Endodermal cell (in vitro differentiated cells): ENCODE measurements around the gene SEPSECS. TPM values are rescaled to one million over a fixed set of nuclear protein-coding genes. Genes with fewer than 3 reads are reported as not detected.

ENCODE experiments used
- DNase-seq: peaks from one replicate; pipeline ENCODE4 v3.0.0-alpha.2; 2017
- H3K27ac ChIP-seq: 2 replicates; pipeline ENCODE4 v1.5.1; 2013; ENCODE audit warnings: mild to moderate bottlenecking, low read depth, low read length, moderate library complexity
- H3K27me3 ChIP-seq: 2 replicates; pipeline ENCODE4 v1.6.1; 2013; ENCODE audit warnings: mild to moderate bottlenecking, low read length, moderate library complexity; ENCODE audit not compliant: insufficient read depth, control insufficient read depth, poor library complexity, severe bottlenecking
- H3K36me3 ChIP-seq: 2 replicates; pipeline ENCODE4 v1.7.0; 2013; ENCODE audit warnings: mild to moderate bottlenecking, low read length, moderate library complexity; ENCODE audit not compliant: control insufficient read depth, insufficient read depth
- H3K4me1 ChIP-seq: one replicate; pipeline ENCODE4 v1.7.0; 2013; ENCODE audit warnings: low read length; ENCODE audit not compliant: control insufficient read depth, insufficient read depth
- H3K4me3 ChIP-seq: 2 replicates; pipeline ENCODE4 v1.5.1; 2013; ENCODE audit warnings: mild to moderate bottlenecking, low read length, moderate library complexity
- H3K9ac ChIP-seq: 2 replicates; pipeline ENCODE4 v1.6.1; 2013; ENCODE audit warnings: mild to moderate bottlenecking, low read length, moderate library complexity; ENCODE audit not compliant: poor library complexity, severe bottlenecking; ENCODE audit errors: extremely low read depth
- H3K9me3 ChIP-seq: 2 replicates; pipeline ENCODE4 v1.6.1; 2013; ENCODE audit warnings: mild to moderate bottlenecking, low read length, moderate library complexity; ENCODE audit not compliant: control insufficient read depth
- H3K27ac Mint-ChIP-seq: 2 replicates; pipeline ENCODE4 v1.8.0; 2020; ENCODE audit warnings: mixed read lengths
- H3K27me3 Mint-ChIP-seq: 2 replicates; pipeline ENCODE4 v1.8.0; 2021; ENCODE audit warnings: mild to moderate bottlenecking, mixed read lengths; ENCODE audit not compliant: insufficient read depth
- H3K36me3 Mint-ChIP-seq: 2 replicates; pipeline ENCODE4 v1.8.0; 2020; ENCODE audit warnings: low read depth, mixed read lengths
- H3K4me1 Mint-ChIP-seq: 2 replicates; pipeline ENCODE4 v1.8.0; 2020; ENCODE audit warnings: mixed read lengths
- H3K4me3 Mint-ChIP-seq: 2 replicates; pipeline ENCODE4 v1.8.0; 2020; ENCODE audit warnings: mild to moderate bottlenecking, moderate library complexity, mixed read lengths
- H3K9me3 Mint-ChIP-seq: 2 replicates; pipeline ENCODE4 v1.8.0; 2020; ENCODE audit warnings: mild to moderate bottlenecking, mixed read lengths
- CTCF ChIP-seq: fragments of 200-600 bp; sonication (generic); conservative IDR thresholded peaks from 2 replicates; pipeline ENCODE4 v1.5.0; 2021; ENCODE audit warnings: antibody characterized with exemption, mild to moderate bottlenecking
- WGBS, 2 experiments: methylation state at CpG; one replicate each; pipeline versions ENCODE4 v1.1.5 to v1.1.7; 2013; ENCODE audit warnings: missing lambda C conversion rate in 2 of 2, mixed read lengths in 1 of 2; ENCODE audit not compliant: insufficient coverage in 1 of 2, insufficient read length in 1 of 2; 5-methylcytosine and 5-hydroxymethylcytosine counted together
- total RNA-seq, 2 donors: library from RNA; stranded (reverse); fragmentation: NEBNext Ultra II Directional in 1 of 2; extraction: Animal tissue kit (Norgen Biotek cat#: 25700) in 1 of 2; gene quantifications; 2 replicates in 1 of 2; 3 replicates in 1 of 2; pipeline ENCODE4 v1.2.1, GENCODE V29; 2021

SEPSECS gene
- total RNA-seq, 2 donors from 2014 or later: 5.9 to 12.6 TPM

GRCh38 chr4:25198713-25199112 lies 38.5 kb upstream of the SEPSECS start:
- no peak overlapping the region for H3K9ac ChIP-seq

GRCh38 chr4:25190407-25190806 lies 30.2 kb upstream of the SEPSECS start:
- Mint-ChIP-seq H3K27ac (no peak overlapping the region), H3K36me3 (no peaks in the 10 kb centered on the region), H3K9me3 (no peaks in the 10 kb centered on the region), H3K4me3 (no peak overlapping the region), H3K4me1 (no peaks in the 10 kb centered on the region), H3K27me3 (no peaks in the 10 kb centered on the region)
- Histone ChIP-seq H3K9me3 (no peaks in the 10 kb centered on the region), H3K4me3 (no peak overlapping the region), H3K4me1 (no peaks in the 10 kb centered on the region), H3K27ac (no peak overlapping the region), H3K36me3 (no peaks in the 10 kb centered on the region), H3K27me3 (no peaks in the 10 kb centered on the region), H3K9ac (no peak overlapping the region)
- WGBS, 2 experiments: 68 to 79% methylated on average over 2 of the region's 2 CpGs
- peak; percentile 60 for TF ChIP-seq CTCF
- DNase-seq: peak; percentile 59

More at GRCh38 chr4:25198713-25199112, 38.5 kb upstream of the SEPSECS start:
- WGBS, 2 experiments: 100% methylated on average over 2 of the region's 2 CpGs; no CpG with 5 or more reads in 1 of the 2 experiments
- no peak overlapping the region for H3K4me3 ChIP-seq
- Mint-ChIP-seq H3K4me1 (peaks cover under 1% of the 10 kb centered on the region), H3K36me3 (no peaks in the 10 kb centered on the region), H3K4me3 (no peak overlapping the region), H3K9me3 (peaks cover 5% of the 10 kb centered on the region), H3K27me3 (no peaks in the 10 kb centered on the region), H3K27ac (no peak overlapping the region)
- no peaks in the 10 kb centered on the region for H3K9me3 ChIP-seq
- no peaks in the 10 kb centered on the region for H3K4me1 ChIP-seq
- H3K27ac ChIP-seq: no peak overlapping the region
- H3K36me3 ChIP-seq: no peaks in the 10 kb centered on the region
- TF ChIP-seq CTCF: no peak
- H3K27me3 ChIP-seq: no peaks in the 10 kb centered on the region
- DNase-seq: no peak

- Histone ChIP-seq H3K4me1 (peaks cover 6% of the 10 kb centered on the region), H3K9me3 (no peaks in the 10 kb centered on the region), H3K27me3 (no peaks in the 10 kb centered on the region), H3K27ac (no peak overlapping the region), H3K36me3 (no peaks in the 10 kb centered on the region), H3K9ac (no peak overlapping the region), H3K4me3 (no peak overlapping the region)
- Mint-ChIP-seq H3K27ac (no peak overlapping the region), H3K4me3 (no peak overlapping the region), H3K27me3 (no peaks in the 10 kb centered on the region), H3K36me3 (no peaks in the 10 kb centered on the region), H3K9me3 (no peaks in the 10 kb centered on the region), H3K4me1 (peaks cover 8% of the 10 kb centered on the region)
- 90 to 98% methylated on average over 2 to 4 of the region's 4 CpGs for WGBS, 2 experiments
- DNase-seq: no peak
- no peak for TF ChIP-seq CTCF
These were observed 23.8 kb upstream of the SEPSECS start for GRCh38 chr4:25184056-25184455.
